HCT116 (cell line): Measurements from ENCODE around the gene ZEB2.

Experiments
- ATF3 ChIP-seq: IDR thresholded peaks from 2 replicates; pipeline ENCODE4 v1.6.1; 2012
- EZH2 ChIP-seq: fragments of 200-600 bp; sonication (generic); IDR thresholded peaks from 2 replicates; pipeline ENCODE4 v1.6.1; 2017; ENCODE audit warnings: antibody characterized with exemption, mixed run types
- EZH2phosphoT487 ChIP-seq: fragments of 200-600 bp; IDR thresholded peaks from 2 replicates; pipeline ENCODE4 v1.6.1; 2018; ENCODE audit warnings: antibody characterized with exemption, borderline replicate concordance
- FOSL1 ChIP-seq: IDR thresholded peaks from 2 replicates; pipeline ENCODE4 v1.6.1; 2012; ENCODE audit warnings: low read depth
- JUND ChIP-seq: IDR thresholded peaks from 2 replicates; pipeline ENCODE4 v1.6.1; 2012
- MAX ChIP-seq: IDR thresholded peaks from 2 replicates; pipeline ENCODE4 v1.6.1; 2012
- POLR2A ChIP-seq: IDR thresholded peaks from 2 replicates; pipeline ENCODE4 v1.7.0; 2011; ENCODE audit warnings: borderline replicate concordance; ENCODE audit not compliant: insufficient read depth, insufficient read length; ENCODE audit errors: extremely low read depth
- POLR2AphosphoS5 ChIP-seq: IDR thresholded peaks from 2 replicates; pipeline ENCODE4 v1.6.1; 2011; ENCODE audit warnings: mild to moderate bottlenecking, low read depth, low read length, moderate library complexity
- REST ChIP-seq: IDR thresholded peaks from 2 replicates; pipeline ENCODE4 v1.6.1; 2012; ENCODE audit warnings: low read depth
- SP1 ChIP-seq: IDR thresholded peaks from 2 replicates; pipeline ENCODE4 v1.6.1; 2012; ENCODE audit warnings: low read depth
- TCF7L2 ChIP-seq: IDR thresholded peaks from 2 replicates; pipeline ENCODE4 v1.7.0; 2011; ENCODE audit warnings: borderline replicate concordance, inconsistent platforms; ENCODE audit not compliant: insufficient read depth, insufficient read length; ENCODE audit errors: extremely low read depth
- YY1 ChIP-seq: IDR thresholded peaks from 2 replicates; pipeline ENCODE4 v1.6.1; 2011; ENCODE audit warnings: low read length, low read depth, moderate library complexity, mild to moderate bottlenecking; ENCODE audit not compliant: insufficient replicate concordance; ENCODE audit errors: extremely low read depth
- ZNF274 ChIP-seq: fragments of 200-500 bp; sonication (Bioruptor generic); IDR thresholded peaks from 2 replicates; pipeline ENCODE4 v1.6.1; 2014; ENCODE audit warnings: mild to moderate bottlenecking, low read depth, low read length, inconsistent platforms
- TF ChIP-seq, protein P1 (sequence below), 3 experiments: fragments of 200-600 bp in 1 of 3; sonication (generic) in 1 of 3; IDR thresholded peaks in 2 of 3; conservative IDR thresholded peaks in 1 of 3; 2 replicates each; pipeline ENCODE4 v1.5.1; 2012 to 2017; ENCODE audit warnings: low read depth in 2 of 3, low read length in 2 of 3, antibody characterized with exemption in 1 of 3, borderline replicate concordance in 1 of 3, control low read depth in 1 of 3, mild to moderate bottlenecking in 1 of 3, mixed read lengths in 1 of 3, mixed run types in 1 of 3, moderate library complexity in 1 of 3; ENCODE audit not compliant: insufficient read depth in 1 of 3

- TF ChIP-seq POLR2A (no peak), POLR2AphosphoS5 (no peak), YY1 (no peak), EZH2 (no peak), ZNF274 (no peak), EZH2phosphoT487 (no peak), TCF7L2 (no peak), MAX (no peak), FOSL1 (no peak), REST (no peak), SP1 (no peak), ATF3 (no peak), JUND (no peak)
- TF ChIP-seq, protein P1, sequence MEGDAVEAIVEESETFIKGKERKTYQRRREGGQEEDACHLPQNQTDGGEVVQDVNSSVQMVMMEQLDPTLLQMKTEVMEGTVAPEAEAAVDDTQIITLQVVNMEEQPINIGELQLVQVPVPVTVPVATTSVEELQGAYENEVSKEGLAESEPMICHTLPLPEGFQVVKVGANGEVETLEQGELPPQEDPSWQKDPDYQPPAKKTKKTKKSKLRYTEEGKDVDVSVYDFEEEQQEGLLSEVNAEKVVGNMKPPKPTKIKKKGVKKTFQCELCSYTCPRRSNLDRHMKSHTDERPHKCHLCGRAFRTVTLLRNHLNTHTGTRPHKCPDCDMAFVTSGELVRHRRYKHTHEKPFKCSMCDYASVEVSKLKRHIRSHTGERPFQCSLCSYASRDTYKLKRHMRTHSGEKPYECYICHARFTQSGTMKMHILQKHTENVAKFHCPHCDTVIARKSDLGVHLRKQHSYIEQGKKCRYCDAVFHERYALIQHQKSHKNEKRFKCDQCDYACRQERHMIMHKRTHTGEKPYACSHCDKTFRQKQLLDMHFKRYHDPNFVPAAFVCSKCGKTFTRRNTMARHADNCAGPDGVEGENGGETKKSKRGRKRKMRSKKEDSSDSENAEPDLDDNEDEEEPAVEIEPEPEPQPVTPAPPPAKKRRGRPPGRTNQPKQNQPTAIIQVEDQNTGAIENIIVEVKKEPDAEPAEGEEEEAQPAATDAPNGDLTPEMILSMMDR (IDR thresholded peaks at IDR 0.05 in 2 of 3, conservative IDR thresholded peaks at IDR 0.05 in 1 of 3; ENCODE audit: borderline replicate concordance in 1 of 3, insufficient read depth in 1 of 3, low read depth in 2 of 3, low read length in 2 of 3): no peak
These were observed 25.9 kb upstream of the ZEB2 start for GRCh38 chr2:144545787-144546186.
